Activated CD8-positive, alpha-beta memory T cell treated with anti-CD3 and anti-CD28 coated beads, Interleukin-2, amount 50 U/mL, for 24 hours (primary cell): ENCODE data around the gene CDS2.

Source experiments
- DNase-seq: peaks from one replicate; pipeline ENCODE4 v3.0.0-alpha.2; 2020; ENCODE audit errors: extremely low read depth

Gene CDS2

DNA sequence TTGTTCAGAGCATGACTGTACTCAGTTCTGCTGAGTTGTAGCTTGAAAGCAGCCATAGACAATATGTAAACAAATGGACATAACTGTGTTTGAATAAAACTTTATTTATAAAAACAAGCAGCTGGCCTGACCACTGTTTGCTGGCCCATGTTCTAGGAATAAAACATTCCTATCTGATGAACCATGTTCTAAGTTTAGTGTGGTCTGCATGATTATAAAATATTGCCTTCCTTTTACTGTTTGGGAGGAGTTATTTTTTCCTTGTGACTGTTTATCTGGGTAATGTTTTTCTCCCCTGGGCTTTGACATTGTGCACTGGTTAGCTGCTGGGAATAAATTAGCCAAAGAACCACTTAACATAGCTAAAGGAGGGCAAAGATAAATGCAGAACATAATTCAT, 55.1 kb downstream of the CDS2 start:
- no peak for DNase-seq

DNA sequence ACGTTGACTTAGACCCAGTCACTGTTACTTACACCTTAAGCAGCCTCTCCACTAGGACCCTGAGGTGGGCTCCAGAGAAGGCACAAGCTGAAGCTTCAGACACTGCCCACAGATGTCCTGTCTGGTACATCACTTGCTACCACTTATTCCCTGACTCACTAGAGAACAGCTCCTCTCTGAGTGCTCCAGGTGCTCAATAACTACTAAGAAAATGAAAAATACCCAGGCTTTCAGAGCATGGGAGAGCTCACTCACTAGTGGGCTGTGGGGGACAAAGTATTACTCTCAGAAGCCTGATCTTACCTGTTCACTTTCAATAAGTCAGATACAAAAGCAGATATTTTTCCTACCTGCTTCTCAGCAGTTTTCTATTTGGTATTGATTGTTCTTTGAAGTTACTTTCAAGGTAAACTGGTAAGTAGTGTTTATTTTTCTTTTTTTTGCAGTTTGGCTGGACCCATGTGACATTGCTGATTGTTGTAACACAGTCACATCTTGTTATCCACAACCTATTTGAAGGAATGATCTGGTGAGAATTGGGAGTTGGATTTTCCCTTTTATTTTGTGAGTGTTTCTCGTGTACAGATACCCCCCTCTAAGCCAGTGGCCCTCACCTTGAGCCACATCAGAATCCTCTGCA, 55.9 kb downstream of the CDS2 start:
- DNase-seq: no peak

DNA sequence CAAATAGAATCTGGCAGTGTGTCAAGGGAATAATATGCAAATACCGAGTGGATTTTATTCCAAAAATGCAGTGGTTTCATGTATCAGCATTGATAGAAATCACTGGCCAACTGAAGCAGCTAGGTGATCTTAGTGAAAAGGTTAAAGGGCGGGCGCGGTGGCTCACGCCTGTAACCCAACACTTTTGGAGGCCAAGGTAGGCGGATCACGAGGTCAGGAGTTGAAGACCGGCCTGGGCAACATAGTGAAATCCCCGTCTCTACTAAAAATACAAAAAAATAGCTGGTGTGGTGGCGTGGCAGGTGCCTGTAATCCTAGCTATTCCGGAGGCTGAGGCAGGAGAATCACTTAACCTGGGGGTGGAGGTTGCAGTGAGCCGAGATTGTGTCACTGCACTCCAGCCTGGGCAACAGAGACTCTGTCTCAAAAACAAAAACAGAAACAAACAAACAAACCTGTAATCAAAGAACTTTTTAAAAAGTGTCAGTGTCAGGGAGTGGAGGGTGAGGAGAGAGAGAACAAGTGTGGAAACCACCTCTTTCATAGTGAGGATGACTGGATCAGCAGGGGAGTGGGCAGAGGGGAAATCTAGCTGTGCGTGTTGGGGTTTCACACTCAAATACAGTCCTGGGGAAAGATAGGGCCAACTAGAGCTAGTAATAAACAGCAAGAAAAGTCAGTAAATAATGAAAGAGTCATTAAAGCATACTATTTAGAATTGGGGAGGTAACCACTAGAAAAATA, 57.1 kb downstream of the CDS2 start:
- no peak for DNase-seq

DNA sequence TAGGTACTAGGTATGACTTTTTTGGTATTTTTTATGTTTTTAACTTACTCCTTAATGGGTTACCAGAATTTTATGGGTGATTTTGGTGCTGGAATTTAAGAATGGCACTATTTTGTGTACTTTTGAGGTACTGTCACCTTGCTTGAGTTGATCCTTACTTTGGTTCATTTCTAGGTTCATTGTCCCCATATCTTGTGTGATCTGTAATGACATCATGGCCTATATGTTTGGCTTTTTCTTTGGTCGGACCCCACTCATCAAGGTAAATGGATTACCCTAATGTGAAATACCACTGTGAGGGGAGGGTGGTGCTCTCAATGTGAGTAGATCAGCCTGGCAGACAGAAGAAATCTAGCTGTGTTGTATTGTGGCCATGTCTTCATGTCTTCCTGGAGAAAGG, 57.9 kb downstream of the CDS2 start:
- no peak for DNase-seq

GRCh38 chr20:5187122-5187521, 60.3 kb downstream of the CDS2 start:
- DNase-seq: no peak

DNA sequence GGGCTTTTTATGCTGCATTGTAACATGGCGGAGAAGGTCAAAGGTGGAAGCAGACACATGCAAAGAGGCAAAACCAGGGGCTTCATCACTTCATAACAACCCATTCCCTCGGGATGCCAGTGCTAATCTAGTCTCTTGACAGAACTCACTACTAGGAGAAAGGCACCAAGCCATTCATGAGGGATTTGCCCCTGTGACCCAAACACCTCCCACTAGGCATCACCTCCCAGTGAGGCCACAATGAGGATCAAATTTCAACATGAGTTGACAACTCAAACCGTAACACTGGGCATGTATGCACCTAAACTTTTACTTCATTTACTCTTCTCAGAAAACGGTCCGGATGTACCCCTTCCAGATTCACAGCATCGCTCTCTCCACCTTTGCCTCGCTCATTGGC, 61.9 kb downstream of the CDS2 start:
- DNase-seq: no peak

- no peak for DNase-seq
These were observed 63.1 kb downstream of the CDS2 start for GRCh38 chr20:5189917-5190316.

GRCh38 chr20:5190444-5190843, 63.6 kb downstream of the CDS2 start:
- DNase-seq: no peak

GRCh38 chr20:5191829-5192569, 65.2 kb downstream of the CDS2 start:
- no peak for DNase-seq

- no peak for DNase-seq
These were observed 66.0 kb downstream of the CDS2 start for GRCh38 chr20:5192570-5193431.

DNA sequence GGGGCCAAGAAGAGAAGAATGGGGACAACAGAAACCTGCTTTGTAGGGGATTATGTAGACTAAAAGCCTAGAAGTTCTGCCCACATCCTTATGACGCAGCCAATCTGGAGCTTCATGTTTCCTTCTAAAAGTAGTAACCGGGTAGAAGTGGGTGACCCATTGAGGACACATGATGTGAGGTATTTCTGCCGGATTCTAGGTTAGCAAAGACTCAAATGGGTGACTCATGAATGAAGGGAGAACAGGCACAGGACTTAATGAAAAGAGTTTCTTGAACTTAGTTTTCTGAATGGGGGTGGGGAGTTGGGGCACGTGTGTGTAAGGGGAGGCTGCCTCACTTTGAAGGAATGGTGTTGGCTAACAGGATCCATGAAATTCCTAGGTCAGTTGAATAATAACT, 68.8 kb downstream of the CDS2 start:
- DNase-seq: no peak

DNA sequence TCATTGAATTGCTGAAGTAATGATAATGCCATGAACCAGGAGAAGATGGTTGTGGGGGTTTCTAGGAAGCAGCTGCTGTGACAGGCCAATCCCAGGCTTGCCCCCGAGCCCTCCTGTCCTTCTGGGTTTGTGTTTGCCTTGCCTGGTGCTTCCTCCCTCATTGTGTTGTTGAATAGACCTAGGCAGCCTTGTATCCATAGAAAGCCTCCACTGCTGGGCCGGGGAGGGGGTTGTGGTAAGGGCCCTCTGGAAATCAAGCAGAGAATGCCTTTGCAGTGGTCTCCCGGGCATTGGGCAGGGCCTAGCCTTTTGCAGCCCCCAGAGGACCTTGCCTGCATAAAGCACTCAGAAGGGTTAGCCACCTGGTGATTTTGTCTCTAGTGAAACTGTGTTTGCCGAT, 69.3 kb downstream of the CDS2 start:
- no peak for DNase-seq

DNA sequence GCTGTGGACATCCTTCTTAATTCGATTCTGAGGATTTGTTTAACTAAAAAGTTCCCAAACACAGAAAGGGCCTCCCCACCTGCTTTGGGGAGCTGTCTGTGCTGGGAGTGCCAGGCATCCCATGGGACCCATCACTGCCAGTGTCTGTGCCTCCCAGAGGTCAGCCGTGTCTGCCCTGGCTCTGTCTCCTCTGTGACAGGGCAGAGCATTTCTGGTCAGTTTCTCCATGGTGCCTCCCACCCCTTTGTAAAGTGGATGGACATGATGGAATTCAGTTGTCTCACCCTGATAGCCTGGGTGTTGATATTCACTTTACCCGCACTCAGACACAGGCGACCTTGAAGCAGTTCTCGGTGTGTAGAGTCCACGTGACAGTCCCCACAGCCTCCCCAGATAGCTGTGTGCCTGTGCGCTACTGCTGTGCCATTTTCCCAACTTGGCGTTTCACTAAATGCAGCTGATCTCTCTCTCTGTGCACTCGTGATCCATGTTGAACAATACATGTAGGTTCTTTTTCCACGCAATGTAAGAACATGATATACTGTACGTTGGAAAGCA, 70.5 kb downstream of the CDS2 start:
- no peak for DNase-seq

- DNase-seq: no peak
These were observed 71.2 kb downstream of the CDS2 start for GRCh38 chr20:5197847-5198650.

DNA sequence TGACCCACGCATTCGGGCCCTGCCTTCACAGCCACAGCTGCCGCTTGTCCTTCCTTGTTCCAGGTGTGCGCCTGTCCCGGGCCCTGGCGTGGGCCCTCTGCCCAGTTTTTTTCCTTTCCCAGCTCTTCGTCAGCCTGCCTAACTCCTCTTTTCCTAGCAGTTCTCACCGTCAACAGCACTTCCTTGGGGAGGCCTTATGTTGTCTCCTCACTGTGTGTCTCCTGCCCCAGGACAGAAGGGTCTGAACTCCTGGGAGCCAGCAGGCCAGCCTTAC, 71.8 kb downstream of the CDS2 start:
- DNase-seq: no peak

GRCh38 chr20:5203380-5203779, 76.6 kb downstream of the CDS2 start:
- DNase-seq: no peak

DNA sequence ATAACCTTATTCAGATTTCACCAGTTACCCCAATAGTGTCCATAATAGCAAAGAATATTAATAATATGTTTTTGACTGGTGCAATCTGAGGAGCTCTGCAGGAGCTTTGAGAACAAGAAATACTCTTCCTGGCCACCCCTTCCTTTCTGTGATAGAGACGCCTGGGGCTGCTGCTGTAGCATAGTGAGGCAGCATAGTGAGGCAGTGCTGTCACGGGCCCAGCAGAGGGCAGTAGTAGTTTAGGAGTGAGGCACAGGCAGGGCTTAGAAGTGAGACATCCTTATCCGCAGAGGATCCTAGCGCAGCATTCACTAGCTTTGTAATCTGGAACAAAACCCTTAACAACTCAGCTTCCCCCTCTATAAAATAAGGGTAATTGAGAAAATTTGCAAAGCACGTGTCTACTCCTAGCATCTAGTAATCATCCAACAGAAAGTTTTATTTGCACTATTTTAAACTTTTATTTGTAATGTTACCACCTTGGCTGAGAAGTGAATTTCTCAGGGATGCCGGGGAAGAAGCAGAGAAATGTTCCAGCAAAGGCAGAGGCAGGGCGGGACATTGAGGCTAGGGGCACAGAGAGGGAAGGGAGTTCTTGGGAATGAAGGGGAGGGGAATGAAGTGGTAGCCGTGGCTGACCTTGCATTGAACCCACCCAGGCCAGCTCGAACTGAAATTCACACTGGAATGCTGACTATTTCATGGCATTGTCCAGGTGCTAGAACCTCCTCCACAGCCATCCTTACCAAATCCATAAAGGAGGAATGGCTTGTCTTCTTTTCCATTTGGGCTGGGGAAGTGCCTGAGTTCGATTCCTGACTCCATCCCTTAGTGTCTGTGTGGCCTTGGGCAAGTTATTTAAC, 78.8 kb downstream of the CDS2 start:
- peak; percentile 31 for DNase-seq

DNA sequence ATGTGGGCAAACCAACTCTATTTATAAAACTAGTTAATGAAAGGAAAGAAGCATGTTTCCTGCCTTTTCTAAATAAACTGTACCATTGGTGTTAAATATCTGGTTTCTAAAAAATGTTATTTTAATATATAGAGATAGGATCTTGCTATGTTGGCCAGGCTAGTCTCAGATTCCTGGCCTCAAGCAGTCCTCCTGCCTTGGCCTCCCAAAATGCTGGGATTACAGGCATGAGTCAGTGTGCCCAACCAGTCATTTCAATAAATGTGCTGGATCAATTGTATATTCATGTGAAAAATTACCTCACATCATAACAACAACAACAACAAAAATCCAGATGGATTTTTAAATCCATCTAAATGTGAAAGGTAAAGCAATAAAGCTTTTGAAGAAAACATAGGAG, 80.3 kb downstream of the CDS2 start:
- DNase-seq: no peak

- DNase-seq: no peak
These were observed 85.3 kb downstream of the CDS2 start for GRCh38 chr20:5211803-5212714.
